SU-DHL-6 (cell line): Measurements from ENCODE around the gene RBM34.

Experiments
- H2AFZ ChIP-seq: fragments of 200-600 bp; sonication (generic); 2 replicates; pipeline ENCODE4 v1.6.1; 2014; ENCODE audit warnings: low read depth, mild to moderate bottlenecking, moderate library complexity, mixed read lengths, antibody characterized with exemption, low read length; ENCODE audit not compliant: severe bottlenecking
- H3F3A ChIP-seq: fragments of 200-600 bp; shearing (Covaris generic); 2 replicates; pipeline ENCODE4 v1.6.0; 2016; ENCODE audit warnings: antibody characterized with exemption, mild to moderate bottlenecking; ENCODE audit not compliant: insufficient read depth
- H3K27ac ChIP-seq: fragments of 200-600 bp; sonication (generic); 2 replicates; pipeline ENCODE4 v1.5.1; 2016; ENCODE audit warnings: low read depth, mild to moderate bottlenecking, low read length, moderate library complexity, mixed read lengths
- H3K27me3 ChIP-seq: fragments of 200-600 bp; sonication (generic), shearing (Covaris generic); 2 replicates; pipeline ENCODE4 v1.6.0; 2014; ENCODE audit warnings: mild to moderate bottlenecking, low read length
- H3K36me3 ChIP-seq: fragments of 200-600 bp; sonication (generic); 2 replicates; pipeline ENCODE4 v1.6.1; 2014; ENCODE audit warnings: mild to moderate bottlenecking, low read length, mixed read lengths
- H3K4me2 ChIP-seq: fragments of 300-600, 200-600 bp; shearing (Covaris generic), sonication (generic); 2 replicates; pipeline ENCODE4 v1.6.0; 2014; ENCODE audit warnings: low read length, low read depth, mild to moderate bottlenecking; ENCODE audit not compliant: poor library complexity, severe bottlenecking
- H3K4me3 ChIP-seq: fragments of 200-600 bp; sonication (generic); 2 replicates; pipeline ENCODE4 v1.5.1; 2014; ENCODE audit warnings: antibody characterized with exemption, low read length, mild to moderate bottlenecking, mixed read lengths; ENCODE audit not compliant: insufficient read depth, poor library complexity, severe bottlenecking
- H3K79me2 ChIP-seq: fragments of 200-600 bp; sonication (generic); 2 replicates; pipeline ENCODE4 v1.6.1; 2014; ENCODE audit warnings: mild to moderate bottlenecking, low read length, moderate library complexity; ENCODE audit not compliant: insufficient read depth
- H3K9ac ChIP-seq: fragments of 200-600 bp; sonication (generic); 2 replicates; pipeline ENCODE4 v1.7.0; 2014; ENCODE audit warnings: mild to moderate bottlenecking, low read length
- H3K9me2 ChIP-seq: fragments of 200-600 bp; sonication (generic); replicated peaks from 2 replicates; pipeline ENCODE4 v1.6.1; 2014; ENCODE audit warnings: low read length; ENCODE audit not compliant: insufficient read depth
- H3K9me3 ChIP-seq: fragments of 200-600 bp; sonication (generic); 2 replicates; pipeline ENCODE4 v1.6.1; 2014; ENCODE audit warnings: low read length, mixed read lengths; ENCODE audit not compliant: insufficient read depth
- H4K20me1 ChIP-seq: fragments of 200-600 bp; sonication (generic); 2 replicates; pipeline ENCODE4 v1.6.1; 2014; ENCODE audit warnings: low read depth, mild to moderate bottlenecking, antibody characterized with exemption, low read length, moderate library complexity, mixed read lengths
- EZH2phosphoT487 ChIP-seq: fragments of 200-600 bp; sonication (generic), shearing (Covaris generic); conservative IDR thresholded peaks from 2 replicates; pipeline ENCODE4 v1.6.1; 2018; ENCODE audit warnings: mild to moderate bottlenecking, antibody characterized with exemption, low read length, moderate library complexity, mixed read lengths
- TF ChIP-seq, protein P1 (sequence below): fragments of 200-600 bp; sonication (generic); IDR thresholded peaks from one replicate; pipeline ENCODE4 v1.5.1; 2017; ENCODE audit warnings: antibody characterized with exemption, mild to moderate bottlenecking, low read length, moderate library complexity; ENCODE audit not compliant: insufficient read depth, poor library complexity, severe bottlenecking

Gene RBM34

DNA sequence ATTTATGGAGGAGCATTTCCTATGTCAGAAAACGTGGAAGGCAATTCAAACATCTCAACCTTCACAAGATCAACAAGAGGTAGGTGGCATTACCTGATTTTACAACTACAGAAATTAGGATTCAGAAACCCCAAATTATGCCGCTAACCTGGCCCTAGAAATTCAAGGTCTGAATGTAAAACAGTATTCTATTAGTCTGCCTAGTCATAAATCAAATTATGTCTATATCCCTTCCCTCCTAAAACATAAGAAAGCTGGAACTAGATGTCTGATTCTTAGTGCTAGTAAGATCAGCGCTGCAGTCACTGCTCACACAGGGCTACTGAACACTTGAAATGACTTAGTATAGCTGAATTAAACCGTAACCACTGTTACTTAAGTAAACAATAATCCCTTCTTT is 33.8 kb downstream of the RBM34 start:
- Histone ChIP-seq H3K27ac (peak overlapping the region; percentile 71; the same call in 1 of the 2 replicates), H3K4me2 (peak overlapping the region; percentile 96), H3K36me3 (peaks cover 16% of the 10 kb centered on the region), H3F3A (peaks cover 29% of the 10 kb centered on the region), H2AFZ (no peak overlapping the region), H3K4me3 (peak overlapping the region; percentile 96), H3K9me3 (no peaks in the 10 kb centered on the region), H4K20me1 (peaks cover 34% of the 10 kb centered on the region; the same call in 1 of the 2 replicates), H3K79me2 (peaks cover 65% of the 10 kb centered on the region), H3K9ac (peak overlapping the region; percentile 99), H3K27me3 (no peaks in the 10 kb centered on the region), H3K9me2 (no peaks in the 10 kb centered on the region)
- TF ChIP-seq, protein P1, sequence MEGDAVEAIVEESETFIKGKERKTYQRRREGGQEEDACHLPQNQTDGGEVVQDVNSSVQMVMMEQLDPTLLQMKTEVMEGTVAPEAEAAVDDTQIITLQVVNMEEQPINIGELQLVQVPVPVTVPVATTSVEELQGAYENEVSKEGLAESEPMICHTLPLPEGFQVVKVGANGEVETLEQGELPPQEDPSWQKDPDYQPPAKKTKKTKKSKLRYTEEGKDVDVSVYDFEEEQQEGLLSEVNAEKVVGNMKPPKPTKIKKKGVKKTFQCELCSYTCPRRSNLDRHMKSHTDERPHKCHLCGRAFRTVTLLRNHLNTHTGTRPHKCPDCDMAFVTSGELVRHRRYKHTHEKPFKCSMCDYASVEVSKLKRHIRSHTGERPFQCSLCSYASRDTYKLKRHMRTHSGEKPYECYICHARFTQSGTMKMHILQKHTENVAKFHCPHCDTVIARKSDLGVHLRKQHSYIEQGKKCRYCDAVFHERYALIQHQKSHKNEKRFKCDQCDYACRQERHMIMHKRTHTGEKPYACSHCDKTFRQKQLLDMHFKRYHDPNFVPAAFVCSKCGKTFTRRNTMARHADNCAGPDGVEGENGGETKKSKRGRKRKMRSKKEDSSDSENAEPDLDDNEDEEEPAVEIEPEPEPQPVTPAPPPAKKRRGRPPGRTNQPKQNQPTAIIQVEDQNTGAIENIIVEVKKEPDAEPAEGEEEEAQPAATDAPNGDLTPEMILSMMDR = no peak
- no peak for TF ChIP-seq EZH2phosphoT487

DNA sequence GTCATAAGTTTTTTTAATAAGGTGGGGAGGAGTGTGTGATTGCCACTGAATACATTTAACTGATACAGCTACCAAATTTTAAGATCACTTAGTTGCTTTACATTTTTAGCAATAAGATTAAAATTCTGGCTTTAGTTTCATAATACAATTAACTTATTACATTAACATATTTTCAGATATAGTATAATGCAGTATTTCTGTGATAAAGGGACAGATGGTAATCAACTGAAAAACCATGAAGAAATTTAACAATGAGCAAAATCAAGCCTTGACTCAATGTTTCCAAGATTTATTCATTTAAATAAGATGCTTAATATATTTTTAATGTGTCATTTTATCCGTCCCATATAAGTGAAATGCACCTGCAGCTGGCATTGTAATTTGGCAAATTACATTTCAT is 36.4 kb downstream of the RBM34 start:
- H3K4me2 ChIP-seq = peak overlapping the region; percentile 25
- no peak overlapping the region for H3K9ac ChIP-seq
- no peak overlapping the region for H2AFZ ChIP-seq
- TF ChIP-seq, protein P1 = no peak
- no peak for TF ChIP-seq EZH2phosphoT487
- no peak overlapping the region for H3K27ac ChIP-seq
- H3K9me3 ChIP-seq = no peaks in the 10 kb centered on the region
- H3K27me3 ChIP-seq = no peaks in the 10 kb centered on the region
- H3K4me3 ChIP-seq = no peak overlapping the region
- no peaks in the 10 kb centered on the region for H3K9me2 ChIP-seq
- H3F3A ChIP-seq = 0 out of 2 replicates have a peak, but pooled peaks cover 15% of the 10 kb centered on the region
- peaks cover 27% of the 10 kb centered on the region for H3K36me3 ChIP-seq
- H3K79me2 ChIP-seq = peaks cover 90% of the 10 kb centered on the region
- peaks cover 38% of the 10 kb centered on the region for H4K20me1 ChIP-seq

DNA sequence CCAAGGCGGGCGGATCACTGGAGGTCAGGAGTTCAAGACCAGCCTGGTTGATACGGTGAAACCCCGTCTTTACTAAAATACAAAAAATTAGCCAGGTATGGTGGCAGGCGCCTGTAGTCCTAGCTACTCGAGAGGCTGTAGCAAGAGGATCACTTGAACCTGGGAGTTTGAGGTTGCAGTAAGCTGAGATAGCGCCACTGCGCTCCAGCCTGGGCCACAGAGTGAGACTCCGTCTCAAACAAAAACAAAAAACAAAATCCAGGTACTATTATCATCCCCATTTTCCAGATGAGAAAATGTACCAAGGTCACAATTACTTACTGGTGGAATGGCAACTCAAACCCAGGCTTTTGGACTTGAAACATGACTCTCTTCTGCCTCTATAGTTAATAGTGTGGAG is 36.9 kb downstream of the RBM34 start:
- H4K20me1 ChIP-seq = peaks cover 41% of the 10 kb centered on the region
- H3K4me2 ChIP-seq = no peak overlapping the region
- no peak overlapping the region for H3K4me3 ChIP-seq

More for the DNA sequence above, 36.9 kb downstream of the RBM34 start:
- Histone ChIP-seq H3K36me3 (peaks cover 33% of the 10 kb centered on the region), H3F3A (0 out of 2 replicates have a peak, but pooled peaks cover 11% of the 10 kb centered on the region), H3K27ac (no peak overlapping the region), H3K9ac (no peak overlapping the region), H3K27me3 (no peaks in the 10 kb centered on the region), H3K9me3 (no peaks in the 10 kb centered on the region), H3K79me2 (peaks cover 94% of the 10 kb centered on the region), H2AFZ (no peak overlapping the region), H3K9me2 (no peaks in the 10 kb centered on the region)
- TF ChIP-seq, protein P1 = no peak
- TF ChIP-seq EZH2phosphoT487 = no peak
